Cardiac fibroblast (primary cell): ENCODE results near the gene ADAMTS12.
A peak's percentile ranks its signal among the peaks of the same experiment; 100 is the strongest.

Experiments used
- DNase-seq, 2 donors: peaks; one replicate each; pipeline versions ENCODE4 v3.0.0 to v3.0.0-alpha.2; 2010; ENCODE audit warnings: low read depth in 2 of 2
- H3K4me3 ChIP-seq, 2 donors: replicated peaks in 1 of 2; 1 replicate in 1 of 2; 2 replicates in 1 of 2; pipeline ENCODE4 v1.5.1; 2011; ENCODE audit warnings: low read depth in 2 of 2, low read length in 2 of 2, mild to moderate bottlenecking in 2 of 2, moderate library complexity in 1 of 2
- CTCF ChIP-seq: IDR thresholded peaks from one replicate; pipeline ENCODE4 v1.5.1; 2011; ENCODE audit warnings: low read depth, mild to moderate bottlenecking, low read length, inconsistent platforms

The ADAMTS12 gene

GRCh38 chr5:33793836-33794549 lies 97.8 kb downstream of the ADAMTS12 start:
- peak in 1 of 2 donors; percentile 55 for DNase-seq
- TF ChIP-seq CTCF, result no peak
- peak overlapping the region in 1 of 2 donors; percentile 37 for H3K4me3 ChIP-seq

GRCh38 chr5:33793276-33793675 lies 98.5 kb downstream of the ADAMTS12 start:
- peak overlapping the region in 1 of 2 donors; percentile 37 for H3K4me3 ChIP-seq
- no peak for TF ChIP-seq CTCF
- DNase-seq, result no peak

GRCh38 chr5:33792559-33792958 lies 99.2 kb downstream of the ADAMTS12 start:
- DNase-seq, result no peak
- no peak overlapping the region for H3K4me3 ChIP-seq
- TF ChIP-seq CTCF, result no peak

- no peak overlapping the region for H3K4me3 ChIP-seq
- no peak for DNase-seq
- no peak for TF ChIP-seq CTCF
Measured at GRCh38 chr5:33789567-33789957, 102.2 kb downstream of the ADAMTS12 start.

GRCh38 chr5:33788922-33789566 lies 102.7 kb downstream of the ADAMTS12 start:
- DNase-seq, result peak; percentile 80 to 100
- TF ChIP-seq CTCF, result no peak
- H3K4me3 ChIP-seq, result no peak overlapping the region

GRCh38 chr5:33785571-33785970 lies 106.2 kb downstream of the ADAMTS12 start:
- no peak overlapping the region for H3K4me3 ChIP-seq
- DNase-seq, result no peak
- TF ChIP-seq CTCF, result no peak
